ENCODE data around the gene ATP2C2.

- TF ChIP-seq, protein P1, sequence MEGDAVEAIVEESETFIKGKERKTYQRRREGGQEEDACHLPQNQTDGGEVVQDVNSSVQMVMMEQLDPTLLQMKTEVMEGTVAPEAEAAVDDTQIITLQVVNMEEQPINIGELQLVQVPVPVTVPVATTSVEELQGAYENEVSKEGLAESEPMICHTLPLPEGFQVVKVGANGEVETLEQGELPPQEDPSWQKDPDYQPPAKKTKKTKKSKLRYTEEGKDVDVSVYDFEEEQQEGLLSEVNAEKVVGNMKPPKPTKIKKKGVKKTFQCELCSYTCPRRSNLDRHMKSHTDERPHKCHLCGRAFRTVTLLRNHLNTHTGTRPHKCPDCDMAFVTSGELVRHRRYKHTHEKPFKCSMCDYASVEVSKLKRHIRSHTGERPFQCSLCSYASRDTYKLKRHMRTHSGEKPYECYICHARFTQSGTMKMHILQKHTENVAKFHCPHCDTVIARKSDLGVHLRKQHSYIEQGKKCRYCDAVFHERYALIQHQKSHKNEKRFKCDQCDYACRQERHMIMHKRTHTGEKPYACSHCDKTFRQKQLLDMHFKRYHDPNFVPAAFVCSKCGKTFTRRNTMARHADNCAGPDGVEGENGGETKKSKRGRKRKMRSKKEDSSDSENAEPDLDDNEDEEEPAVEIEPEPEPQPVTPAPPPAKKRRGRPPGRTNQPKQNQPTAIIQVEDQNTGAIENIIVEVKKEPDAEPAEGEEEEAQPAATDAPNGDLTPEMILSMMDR (IDR thresholded peaks at IDR 0.05; ENCODE audit: insufficient read depth, low read length): no peak
- TF ChIP-seq, protein P2, sequence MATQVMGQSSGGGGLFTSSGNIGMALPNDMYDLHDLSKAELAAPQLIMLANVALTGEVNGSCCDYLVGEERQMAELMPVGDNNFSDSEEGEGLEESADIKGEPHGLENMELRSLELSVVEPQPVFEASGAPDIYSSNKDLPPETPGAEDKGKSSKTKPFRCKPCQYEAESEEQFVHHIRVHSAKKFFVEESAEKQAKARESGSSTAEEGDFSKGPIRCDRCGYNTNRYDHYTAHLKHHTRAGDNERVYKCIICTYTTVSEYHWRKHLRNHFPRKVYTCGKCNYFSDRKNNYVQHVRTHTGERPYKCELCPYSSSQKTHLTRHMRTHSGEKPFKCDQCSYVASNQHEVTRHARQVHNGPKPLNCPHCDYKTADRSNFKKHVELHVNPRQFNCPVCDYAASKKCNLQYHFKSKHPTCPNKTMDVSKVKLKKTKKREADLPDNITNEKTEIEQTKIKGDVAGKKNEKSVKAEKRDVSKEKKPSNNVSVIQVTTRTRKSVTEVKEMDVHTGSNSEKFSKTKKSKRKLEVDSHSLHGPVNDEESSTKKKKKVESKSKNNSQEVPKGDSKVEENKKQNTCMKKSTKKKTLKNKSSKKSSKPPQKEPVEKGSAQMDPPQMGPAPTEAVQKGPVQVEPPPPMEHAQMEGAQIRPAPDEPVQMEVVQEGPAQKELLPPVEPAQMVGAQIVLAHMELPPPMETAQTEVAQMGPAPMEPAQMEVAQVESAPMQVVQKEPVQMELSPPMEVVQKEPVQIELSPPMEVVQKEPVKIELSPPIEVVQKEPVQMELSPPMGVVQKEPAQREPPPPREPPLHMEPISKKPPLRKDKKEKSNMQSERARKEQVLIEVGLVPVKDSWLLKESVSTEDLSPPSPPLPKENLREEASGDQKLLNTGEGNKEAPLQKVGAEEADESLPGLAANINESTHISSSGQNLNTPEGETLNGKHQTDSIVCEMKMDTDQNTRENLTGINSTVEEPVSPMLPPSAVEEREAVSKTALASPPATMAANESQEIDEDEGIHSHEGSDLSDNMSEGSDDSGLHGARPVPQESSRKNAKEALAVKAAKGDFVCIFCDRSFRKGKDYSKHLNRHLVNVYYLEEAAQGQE (IDR thresholded peaks at IDR 0.05; ENCODE audit: insufficient replicate concordance, low read depth): no peak
- no peak for TF ChIP-seq POLR2AphosphoS5 (IDR thresholded peaks at IDR 0.05; ENCODE audit: low read depth)
- no peak for TF ChIP-seq GABPA (IDR thresholded peaks at IDR 0.05; ENCODE audit: low read depth)
- no peak for TF ChIP-seq SPI1 (IDR thresholded peaks at IDR 0.05; ENCODE audit: borderline replicate concordance, low read depth)
These were observed 127.2 kb downstream of the ATP2C2 start for GRCh38 chr16:84495506-84495905.

Data from HL-60 (cell line).